Hepatocyte (in vitro differentiated cells): Measurements from ENCODE around the gene ASTN2.

Source experiments
- CTCF ChIP-seq: fragments of 200-600 bp; sonication (generic); IDR thresholded peaks from 2 replicates; pipeline ENCODE4 v1.5.1; 2016; ENCODE audit warnings: antibody characterized with exemption, mild to moderate bottlenecking; ENCODE audit not compliant: poor library complexity
- EZH2 ChIP-seq: fragments of 200-600 bp; sonication (generic); IDR thresholded peaks from 2 replicates; pipeline ENCODE4 v1.6.1; 2016; ENCODE audit warnings: antibody characterized with exemption, mild to moderate bottlenecking, borderline replicate concordance
- EZH2phosphoT487 ChIP-seq: fragments of 200-600 bp; sonication (generic); IDR thresholded peaks from one replicate; pipeline ENCODE4 v1.6.1; 2018; ENCODE audit warnings: antibody characterized with exemption, mild to moderate bottlenecking, low read depth, moderate library complexity; ENCODE audit not compliant: unreplicated experiment, severe bottlenecking

GRCh38 chr9:116750510-116750909 lies 664.3 kb downstream of the ASTN2 start:
- TF ChIP-seq CTCF, result no peak
- no peak for TF ChIP-seq EZH2
- TF ChIP-seq EZH2phosphoT487, result no peak
